Right lobe of liver (tissue), 6 donors: ENCODE data around the gene NWD2. TPM values are rescaled to one million over a fixed set of nuclear protein-coding genes. Genes with fewer than 3 reads are reported as not detected.

ENCODE experiments used
- ATAC-seq, 4 donors: fragments of 200-7000 bp; cut with Tn5 transposase; one replicate each; pipeline ENCODE4 v1.9.1; 2020; ENCODE audit warnings: mild to moderate bottlenecking in 4 of 4, moderate library complexity in 4 of 4
- DNase-seq, 3 donors: peaks; one replicate each; pipeline ENCODE4 v3.0.0-alpha.2; 2020
- H3K27ac ChIP-seq, 3 donors: fragments of 200-600 bp; one replicate each; pipeline ENCODE4 v1.8.0; 2022
- H3K27me3 ChIP-seq, 2 donors: fragments of 200-600 bp; one replicate each; pipeline ENCODE4 v1.8.0; 2022
- H3K36me3 ChIP-seq, 4 donors: fragments of 200-600 bp; sonication (generic) in 1 of 4; one replicate each; pipeline versions ENCODE4 v1.5.1 to v1.8.0; 2017 to 2022; ENCODE audit warnings: control low read depth in 1 of 4
- H3K4me1 ChIP-seq, 4 donors: fragments of 200-600 bp; sonication (generic) in 1 of 4; one replicate each; pipeline versions ENCODE4 v1.5.1 to v1.8.0; 2017 to 2022; ENCODE audit warnings: control low read depth in 1 of 4
- H3K4me3 ChIP-seq, 3 donors: fragments of 200-600 bp; one replicate each; pipeline ENCODE4 v1.8.0; 2022
- H3K9me3 ChIP-seq, 4 donors: fragments of 200-600 bp; sonication (generic) in 1 of 4; one replicate each; pipeline versions ENCODE4 v1.5.1 to v1.8.0; 2017 to 2022; ENCODE audit warnings: control low read depth in 1 of 4
- CTCF ChIP-seq, 4 donors: fragments of 200-600 bp in 3 of 4; fragments of 450-650 bp in 1 of 4; IDR thresholded peaks; one replicate each; pipeline versions ENCODE4 v1.5.1 to v1.8.0; 2016 to 2022; ENCODE audit warnings: antibody characterized with exemption in 4 of 4, mild to moderate bottlenecking in 2 of 4
- POLR2A ChIP-seq: fragments of 450-650 bp; IDR thresholded peaks from one replicate; pipeline ENCODE4 v1.6.1; 2017; ENCODE audit warnings: antibody characterized with exemption, mild to moderate bottlenecking
- WGBS: methylation state at CpG from one replicate; pipeline ENCODE4 v1.1.6; 2018; ENCODE audit warnings: low coverage, low lambda C conversion rate; ENCODE audit not compliant: insufficient coverage; ENCODE audit errors: missing lambda C conversion rate; 5-methylcytosine and 5-hydroxymethylcytosine counted together
- intact Hi-C, 2 donors: fragments of 100-400 bp; cut with DNase I; formaldehyde crosslinking; loops; one replicate each; pipeline versions ENCODE4 v1.11.2 to v1.14.1; 2022
- total RNA-seq, 6 experiments: library from RNA; depleted of rRNA in 2 of 6; stranded (reverse); fragments of >200 nt in 2 of 6; fragmentation: NEBNext Ultra II Directional in 3 of 6; extraction: Animal tissue kit (Norgen Biotek cat#: 25700) in 3 of 6; gene quantifications; one replicate each; pipeline versions ENCODE4 v1.1.0 to v1.2.4, GENCODE V29; 2016 to 2023
- donor health status: DM: no; HTN: yes; CAD: no.
- donor health status: DM: no; HTN: no; CAD: no.
- donor health status: DM: no; HTN: no; CAD: no.
- donor health status: DM: no; HTN: yes; CAD: no.
- donor health status: DM: no; HTN: yes; CAD: no.

Gene NWD2
- total RNA-seq, 6 experiments from 2014 or later = 0.05 TPM; not detected in 5

GRCh38 chr4:37481547-37482122 is 237.1 kb downstream of the NWD2 start:
- Histone ChIP-seq H3K4me3 (no peak overlapping the region), H3K9me3 (no peaks in the 10 kb centered on the region), H3K27ac (peak overlapping the region in 2 of 3 donors; percentile 28 to 70), H3K4me1 (peaks cover 0 to 40% (median 7%) of the 10 kb centered on the region in 4 donors), H3K27me3 (no peaks in the 10 kb centered on the region), H3K36me3 (no peaks in the 10 kb centered on the region)
- ATAC-seq (peak in 1 of 4 donors; percentile 10), DNase-seq (no peak)
- WGBS = 77% methylated on average over 5 of the region's 5 CpGs
- TF ChIP-seq POLR2A = no peak
- no peak for TF ChIP-seq CTCF (IDR thresholded peaks at IDR 0.05)
- intact Hi-C loops = no loop called here

- Histone ChIP-seq H3K4me3 (no peak overlapping the region), H3K27ac (peak overlapping the region in 2 of 3 donors; percentile 28 to 70), H3K36me3 (no peaks in the 10 kb centered on the region), H3K9me3 (no peaks in the 10 kb centered on the region), H3K27me3 (no peaks in the 10 kb centered on the region), H3K4me1 (peaks cover 0 to 40% (median 7%) of the 10 kb centered on the region in 4 donors)
- DNase-seq (peak in 1 of 3 donors; percentile 63), ATAC-seq (peak; percentile 36 to 60 (median 48))
- 29% methylated on average over 1 of the region's 1 CpG for WGBS
- no peak for TF ChIP-seq CTCF (IDR thresholded peaks at IDR 0.05)
- no peak for TF ChIP-seq POLR2A
- intact Hi-C loops = no loop called here
Observed at GRCh38 chr4:37482236-37482913, 237.8 kb downstream of the NWD2 start.

- Histone ChIP-seq H3K4me3 (no peak overlapping the region), H3K27me3 (no peaks in the 10 kb centered on the region), H3K4me1 (peaks cover 0 to 40% (median 7%) of the 10 kb centered on the region in 4 donors), H3K27ac (no peak overlapping the region), H3K36me3 (no peaks in the 10 kb centered on the region), H3K9me3 (no peaks in the 10 kb centered on the region)
- peak; percentile 28 to 75 (median 46) for ATAC-seq
- peak in 1 of 3 donors; percentile 57 for DNase-seq
- TF ChIP-seq CTCF (IDR thresholded peaks at IDR 0.05) = no peak
- no peak for TF ChIP-seq POLR2A
- WGBS = 0% methylated on average over 1 of the region's 1 CpG
- intact Hi-C loops = no loop called here
Observed at GRCh38 chr4:37483610-37484009, 239.1 kb downstream of the NWD2 start.

- intact Hi-C loops = no loop called here
- Histone ChIP-seq H3K4me3 (no peak overlapping the region), H3K27me3 (no peaks in the 10 kb centered on the region), H3K9me3 (no peaks in the 10 kb centered on the region), H3K27ac (no peak overlapping the region), H3K4me1 (peaks cover 0 to 42% (median 7%) of the 10 kb centered on the region in 4 donors), H3K36me3 (no peaks in the 10 kb centered on the region)
- no peak for ATAC-seq
- TF ChIP-seq POLR2A = no peak
- DNase-seq = no peak
- WGBS = 76% methylated on average over 3 of the region's 3 CpGs
Observed at GRCh38 chr4:37486166-37486565, 241.6 kb downstream of the NWD2 start.

- H3K27me3 ChIP-seq = no peaks in the 10 kb centered on the region
- ATAC-seq = no peak
- no peak overlapping the region for H3K4me3 ChIP-seq
- H3K36me3 ChIP-seq = no peaks in the 10 kb centered on the region
- TF ChIP-seq POLR2A = no peak
- TF ChIP-seq CTCF (IDR thresholded peaks at IDR 0.05) = no peak
- no peak for DNase-seq
- H3K4me1 ChIP-seq = peaks cover 0 to 29% (median 4%) of the 10 kb centered on the region in 4 donors
- H3K27ac ChIP-seq = no peak overlapping the region
- intact Hi-C loops = no loop called here
- H3K9me3 ChIP-seq = no peaks in the 10 kb centered on the region
Observed at GRCh38 chr4:37487668-37488067, 243.1 kb downstream of the NWD2 start.
